ENCODE results near the gene TANC1.

- TF ChIP-seq CTCF (IDR thresholded peaks at IDR 0.05) (no peak), POLR2A (IDR thresholded peaks at IDR 0.05) (no peak)
These were observed 36.3 kb upstream of the TANC1 start for GRCh38 chr2:158932131-158932645.
